SU-DHL-6 (cell line): ENCODE data around the gene ADPGK.

ENCODE experiments used
- EZH2phosphoT487 ChIP-seq: fragments of 200-600 bp; sonication (generic), shearing (Covaris generic); conservative IDR thresholded peaks from 2 replicates; pipeline ENCODE4 v1.6.1; 2018; ENCODE audit warnings: mild to moderate bottlenecking, antibody characterized with exemption, low read length, moderate library complexity, mixed read lengths
- TF ChIP-seq, protein P1 (sequence below): fragments of 200-600 bp; sonication (generic); IDR thresholded peaks from one replicate; pipeline ENCODE4 v1.5.1; 2017; ENCODE audit warnings: antibody characterized with exemption, mild to moderate bottlenecking, low read length, moderate library complexity; ENCODE audit not compliant: insufficient read depth, poor library complexity, severe bottlenecking

- TF ChIP-seq, protein P1, sequence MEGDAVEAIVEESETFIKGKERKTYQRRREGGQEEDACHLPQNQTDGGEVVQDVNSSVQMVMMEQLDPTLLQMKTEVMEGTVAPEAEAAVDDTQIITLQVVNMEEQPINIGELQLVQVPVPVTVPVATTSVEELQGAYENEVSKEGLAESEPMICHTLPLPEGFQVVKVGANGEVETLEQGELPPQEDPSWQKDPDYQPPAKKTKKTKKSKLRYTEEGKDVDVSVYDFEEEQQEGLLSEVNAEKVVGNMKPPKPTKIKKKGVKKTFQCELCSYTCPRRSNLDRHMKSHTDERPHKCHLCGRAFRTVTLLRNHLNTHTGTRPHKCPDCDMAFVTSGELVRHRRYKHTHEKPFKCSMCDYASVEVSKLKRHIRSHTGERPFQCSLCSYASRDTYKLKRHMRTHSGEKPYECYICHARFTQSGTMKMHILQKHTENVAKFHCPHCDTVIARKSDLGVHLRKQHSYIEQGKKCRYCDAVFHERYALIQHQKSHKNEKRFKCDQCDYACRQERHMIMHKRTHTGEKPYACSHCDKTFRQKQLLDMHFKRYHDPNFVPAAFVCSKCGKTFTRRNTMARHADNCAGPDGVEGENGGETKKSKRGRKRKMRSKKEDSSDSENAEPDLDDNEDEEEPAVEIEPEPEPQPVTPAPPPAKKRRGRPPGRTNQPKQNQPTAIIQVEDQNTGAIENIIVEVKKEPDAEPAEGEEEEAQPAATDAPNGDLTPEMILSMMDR: no peak
- no peak for TF ChIP-seq EZH2phosphoT487
Measured at GRCh38 chr15:72735111-72735510, 48.4 kb downstream of the ADPGK start.
